BJ (cell line): ENCODE results near the gene BCL6B. TPM values are rescaled to one million over a fixed set of nuclear protein-coding genes. Genes with fewer than 3 reads are reported as not detected.

ENCODE experiments used
- CTCF ChIA-PET: fragments of 350-600 bp; formaldehyde crosslinking; extraction: SDS; loops from one replicate; lab custom pipeline; 2021; ENCODE audit warnings: antibody characterized with exemption, inconsistent platforms; lab: Yijun Ruan, JAX
- POLR2A ChIA-PET: fragments of 300-600 bp; sonication (Branson Sonifier 250); formaldehyde crosslinking; extraction: SDS; loops from one replicate; lab custom pipeline; 2021; ENCODE audit warnings: antibody characterized with exemption; lab: Charles Lee
- DNase-seq: peaks from one replicate; pipeline ENCODE4 v3.0.0-alpha.2; 2011; ENCODE audit warnings: low read depth
- H3K27me3 ChIP-seq: 2 replicates; pipeline ENCODE4 v1.6.0; 2011; ENCODE audit warnings: low read length; ENCODE audit not compliant: control insufficient read depth, insufficient read depth
- H3K36me3 ChIP-seq: 2 replicates; pipeline ENCODE4 v1.5.1; 2011; ENCODE audit warnings: low read length; ENCODE audit not compliant: control insufficient read depth, insufficient read depth
- H3K4me3 ChIP-seq: 2 replicates; pipeline ENCODE4 v1.5.1; 2011; ENCODE audit warnings: low read depth, mild to moderate bottlenecking, control low read depth, low read length
- CTCF ChIP-seq: IDR thresholded peaks from 2 replicates; pipeline ENCODE4 v1.5.1; 2011; ENCODE audit warnings: low read depth, mild to moderate bottlenecking, control low read depth, inconsistent platforms, low read length, moderate library complexity; ENCODE audit not compliant: insufficient read depth
- polyA plus RNA-seq: library from polyadenylated mRNA; depleted of rRNA; stranded (reverse); fragments of >200 nt; gene quantifications from 2 replicates; pipeline ENCODE4 v1.2.3, GENCODE V29; 2011

Gene BCL6B
- polyA plus RNA-seq, 1 experiment, result not detected

GRCh38 chr17:7002288-7003047 lies 20.4 kb upstream of the BCL6B start:
- Histone ChIP-seq H3K36me3 (peaks cover 13% of the 10 kb centered on the region), H3K27me3 (no peaks in the 10 kb centered on the region), H3K4me3 (no peak overlapping the region)
- no peak for DNase-seq
- TF ChIP-seq CTCF, result no peak
- ChIA-PET CTCF (interaction anchor here (1.2 to 13.5 kb wide), 6 partner anchors 8 to 336 kb away, joined by 3 to 183 read pairs (median 16); partner anchors contain the start of gene ALOX12), POLR2A (no interaction called here)

GRCh38 chr17:7003745-7004144 lies 19.1 kb upstream of the BCL6B start:
- DNase-seq, result no peak
- TF ChIP-seq CTCF, result no peak
- Histone ChIP-seq H3K27me3 (no peaks in the 10 kb centered on the region), H3K4me3 (no peak overlapping the region), H3K36me3 (peaks cover 12% of the 10 kb centered on the region)
- CTCF ChIA-PET, result interaction anchor here (0.7 to 13.5 kb wide), 18 partner anchors 9 to 338 kb away, joined by 3 to 183 read pairs (median 7); partner anchors contain the start of gene ALOX12
- POLR2A ChIA-PET, result no interaction called here

- no peaks in the 10 kb centered on the region for H3K27me3 ChIP-seq
- DNase-seq, result no peak
- peak; percentile 67 for TF ChIP-seq CTCF
- H3K4me3 ChIP-seq, result no peak overlapping the region
- ChIA-PET CTCF (interaction anchor here (0.7 to 13.5 kb wide), 22 partner anchors 10 to 339 kb away, joined by 3 to 183 read pairs (median 6); partner anchors contain the start of gene ALOX12), POLR2A (interaction anchor here (0.6 kb wide), 1 partner anchor 80 kb away, joined by 6 read pairs; no protein-coding TSS in a partner anchor)
- peaks cover 9% of the 10 kb centered on the region for H3K36me3 ChIP-seq
Observed at GRCh38 chr17:7004398-7005253, 18.2 kb upstream of the BCL6B start.

GRCh38 chr17:7005716-7006115 lies 17.1 kb upstream of the BCL6B start:
- ChIA-PET CTCF (interaction anchor here (0.6 to 13.5 kb wide), 4 partner anchors 91 to 340 kb away, joined by 3 to 183 read pairs (median 30); no protein-coding TSS in a partner anchor), POLR2A (no interaction called here)
- peaks cover 8% of the 10 kb centered on the region for H3K36me3 ChIP-seq
- H3K27me3 ChIP-seq, result no peaks in the 10 kb centered on the region
- DNase-seq, result no peak
- TF ChIP-seq CTCF, result no peak
- H3K4me3 ChIP-seq, result no peak overlapping the region
